Keratinocyte (primary cell): Measurements from ENCODE around the gene GPATCH4.

Experiments used
- EZH2 ChIP-seq: IDR thresholded peaks from one replicate; pipeline ENCODE4 v1.6.1; 2012; ENCODE audit warnings: inconsistent platforms, mild to moderate bottlenecking, low read length, moderate library complexity
- TF ChIP-seq, protein P1 (sequence below), 3 experiments: IDR thresholded peaks in 1 of 3; conservative IDR thresholded peaks in 1 of 3; optimal IDR thresholded peaks in 1 of 3; 2 replicates in 2 of 3; 3 replicates in 1 of 3; pipeline versions ENCODE3 to v1.5.1; 2011; ENCODE audit warnings: low read length in 3 of 3, mild to moderate bottlenecking in 3 of 3, moderate library complexity in 2 of 3, control low read depth in 1 of 3, inconsistent platforms in 1 of 3; ENCODE audit not compliant: insufficient read depth in 2 of 3; ENCODE audit errors: extremely low read depth in 1 of 3

GRCh38 chr1:156601892-156602291, 613 bp upstream of the GPATCH4 start:
- TF ChIP-seq, protein P1, sequence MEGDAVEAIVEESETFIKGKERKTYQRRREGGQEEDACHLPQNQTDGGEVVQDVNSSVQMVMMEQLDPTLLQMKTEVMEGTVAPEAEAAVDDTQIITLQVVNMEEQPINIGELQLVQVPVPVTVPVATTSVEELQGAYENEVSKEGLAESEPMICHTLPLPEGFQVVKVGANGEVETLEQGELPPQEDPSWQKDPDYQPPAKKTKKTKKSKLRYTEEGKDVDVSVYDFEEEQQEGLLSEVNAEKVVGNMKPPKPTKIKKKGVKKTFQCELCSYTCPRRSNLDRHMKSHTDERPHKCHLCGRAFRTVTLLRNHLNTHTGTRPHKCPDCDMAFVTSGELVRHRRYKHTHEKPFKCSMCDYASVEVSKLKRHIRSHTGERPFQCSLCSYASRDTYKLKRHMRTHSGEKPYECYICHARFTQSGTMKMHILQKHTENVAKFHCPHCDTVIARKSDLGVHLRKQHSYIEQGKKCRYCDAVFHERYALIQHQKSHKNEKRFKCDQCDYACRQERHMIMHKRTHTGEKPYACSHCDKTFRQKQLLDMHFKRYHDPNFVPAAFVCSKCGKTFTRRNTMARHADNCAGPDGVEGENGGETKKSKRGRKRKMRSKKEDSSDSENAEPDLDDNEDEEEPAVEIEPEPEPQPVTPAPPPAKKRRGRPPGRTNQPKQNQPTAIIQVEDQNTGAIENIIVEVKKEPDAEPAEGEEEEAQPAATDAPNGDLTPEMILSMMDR (optimal IDR thresholded peaks at IDR 0.05 in 1 of 3, IDR thresholded peaks at IDR 0.05 in 1 of 3, conservative IDR thresholded peaks at IDR 0.05 in 1 of 3; ENCODE audit: extremely low read depth in 1 of 3, insufficient read depth in 2 of 3, low read length in 3 of 3) = no peak
- TF ChIP-seq EZH2 = no peak
